CD14-positive monocyte (primary cell): Measurements from ENCODE around the gene SKIL. TPM values are rescaled to one million over a fixed set of nuclear protein-coding genes. Genes with fewer than 3 reads are reported as not detected.

Experiments used
- DNase-seq, 3 donors: peaks; one replicate each; pipeline ENCODE4 v3.0.0-alpha.2; 2011 to 2022
- H2AFZ ChIP-seq: 2 replicates; pipeline ENCODE4 v1.6.0; 2012; ENCODE audit warnings: mild to moderate bottlenecking, low read depth, low read length, inconsistent platforms; ENCODE audit not compliant: insufficient read depth, poor library complexity, severe bottlenecking
- H3K27ac ChIP-seq, 2 donors: 1 replicate in 1 of 2; 2 replicates in 1 of 2; pipeline ENCODE4 v1.5.1; 2012 to 2013; ENCODE audit warnings: low read length in 2 of 2, control low read depth in 1 of 2, inconsistent platforms in 1 of 2, low read depth in 1 of 2, mild to moderate bottlenecking in 1 of 2
- H3K27me3 ChIP-seq, 2 donors: one replicate each; pipeline versions ENCODE4 v1.6.0 to v1.6.1; 2011 to 2013; ENCODE audit warnings: low read length in 2 of 2; ENCODE audit not compliant: control insufficient read depth in 2 of 2, insufficient read depth in 2 of 2
- H3K36me3 ChIP-seq, 2 donors: replicated peaks in 1 of 2; 1 replicate in 1 of 2; 2 replicates in 1 of 2; pipeline versions ENCODE4 v1.5.1 to v1.6.1; 2012 to 2013; ENCODE audit warnings: low read length in 2 of 2, control low read depth in 1 of 2, inconsistent platforms in 1 of 2, mild to moderate bottlenecking in 1 of 2; ENCODE audit not compliant: insufficient read depth in 2 of 2, control insufficient read depth in 1 of 2
- H3K4me1 ChIP-seq, 2 donors: 1 replicate in 1 of 2; 2 replicates in 1 of 2; pipeline versions ENCODE4 v1.5.1 to v1.6.1; 2012 to 2013; ENCODE audit warnings: low read length in 2 of 2, control low read depth in 1 of 2, inconsistent platforms in 1 of 2, mild to moderate bottlenecking in 1 of 2, moderate library complexity in 1 of 2; ENCODE audit not compliant: insufficient read depth in 2 of 2, control insufficient read depth in 1 of 2
- H3K4me2 ChIP-seq: replicated peaks from 2 replicates; pipeline ENCODE3; 2012; ENCODE audit warnings: low read length, moderate library complexity, mild to moderate bottlenecking; ENCODE audit not compliant: poor library complexity, severe bottlenecking; ENCODE audit errors: extremely low read depth
- H3K4me3 ChIP-seq, 3 experiments: fragments of 200-600 bp in 1 of 3; sonication (generic) in 1 of 3; replicated peaks in 1 of 3; 1 replicate in 2 of 3; 2 replicates in 1 of 3; pipeline ENCODE4 v1.5.1; 2011 to 2013; ENCODE audit warnings: low read length in 3 of 3, mild to moderate bottlenecking in 3 of 3, control low read depth in 2 of 3, low read depth in 2 of 3, inconsistent platforms in 1 of 3, moderate library complexity in 1 of 3
- H3K79me2 ChIP-seq: 2 replicates; pipeline ENCODE4 v1.6.0; 2012; ENCODE audit warnings: mild to moderate bottlenecking, control low read depth, inconsistent platforms, low read length, moderate library complexity; ENCODE audit not compliant: insufficient read depth
- H3K9ac ChIP-seq: 2 replicates; pipeline ENCODE4 v1.6.0; 2017; ENCODE audit warnings: low read length, mild to moderate bottlenecking; ENCODE audit not compliant: insufficient read depth, poor library complexity, severe bottlenecking
- H3K9me3 ChIP-seq, 2 donors: replicated peaks in 1 of 2; 1 replicate in 1 of 2; 2 replicates in 1 of 2; pipeline versions ENCODE4 v1.5.1 to v1.6.1; 2012 to 2013; ENCODE audit warnings: low read length in 2 of 2, control low read depth in 1 of 2; ENCODE audit not compliant: control insufficient read depth in 1 of 2, insufficient read depth in 1 of 2
- H4K20me1 ChIP-seq: 2 replicates; pipeline ENCODE4 v1.6.0; 2012; ENCODE audit warnings: mild to moderate bottlenecking, low read length, control low read depth, moderate library complexity; ENCODE audit not compliant: insufficient read depth
- H3K27ac Mint-ChIP-seq, 7 donors: one replicate each; pipeline ENCODE4 v1.8.0; 2020; ENCODE audit warnings: mild to moderate bottlenecking in 7 of 7, mixed read lengths in 7 of 7, moderate library complexity in 6 of 7, inconsistent platforms in 2 of 7
- H3K27me3 Mint-ChIP-seq, 3 donors: one replicate each; pipeline ENCODE4 v1.8.0; 2021 to 2022; ENCODE audit warnings: low read depth in 3 of 3, mild to moderate bottlenecking in 3 of 3, mixed read lengths in 3 of 3, moderate library complexity in 3 of 3, inconsistent platforms in 1 of 3
- H3K36me3 Mint-ChIP-seq, 2 donors: one replicate each; pipeline ENCODE4 v1.8.0; 2020; ENCODE audit warnings: mixed read lengths in 2 of 2, inconsistent platforms in 1 of 2, mild to moderate bottlenecking in 1 of 2
- H3K4me1 Mint-ChIP-seq: one replicate; pipeline ENCODE4 v1.8.0; 2020; ENCODE audit warnings: mild to moderate bottlenecking, mixed read lengths
- H3K4me3 Mint-ChIP-seq, 2 donors: one replicate each; pipeline ENCODE4 v1.8.0; 2020; ENCODE audit warnings: mild to moderate bottlenecking in 2 of 2, mixed read lengths in 2 of 2, moderate library complexity in 1 of 2
- H3K9me3 Mint-ChIP-seq, 7 donors: one replicate each; pipeline ENCODE4 v1.8.0; 2020 to 2022; ENCODE audit warnings: mixed read lengths in 7 of 7, mild to moderate bottlenecking in 6 of 7, moderate library complexity in 6 of 7, inconsistent platforms in 2 of 7
- WGBS: methylation state at CpG from one replicate; pipeline ENCODE4 v1.1.5; 2013; ENCODE audit warnings: missing lambda C conversion rate; ENCODE audit not compliant: insufficient coverage; 5-methylcytosine and 5-hydroxymethylcytosine counted together
- intact Hi-C, 2 donors: fragments of 100-400 bp; cut with micrococcal nuclease; formaldehyde crosslinking; loops; one replicate each; pipeline versions ENCODE4 v1.15.0 to v1.15.1; 2023
- polyA plus RNA-seq, 3 donors: library from polyadenylated mRNA; depleted of rRNA in 1 of 3; unstranded in 2 of 3; stranded (reverse) in 1 of 3; fragments of 300-500 nt in 2 of 3; fragments of >200 nt in 1 of 3; fragmentation: Illumina TruSeq in 2 of 3; gene quantifications; 1 replicate in 2 of 3; 2 replicates in 1 of 3; pipeline ENCODE4 v1.2.3, GENCODE V29; 2012 to 2021
- TF ChIP-seq, protein P1 (sequence below): fragments of 200-600 bp; IDR thresholded peaks from one replicate; pipeline ENCODE4 v1.8.0; 2022; ENCODE audit warnings: antibody characterized with exemption, mild to moderate bottlenecking

Gene SKIL
- polyA plus RNA-seq, 3 donors: 7.5 to 13.4 (median 9.2) TPM

GRCh38 chr3:170323331-170323730, 34.2 kb upstream of the SKIL start:
- H2AFZ ChIP-seq: peak overlapping the region; percentile 6
- peaks cover 16% of the 10 kb centered on the region for H3K4me1 Mint-ChIP-seq
- no peak for DNase-seq
- no peak overlapping the region for H3K4me3 ChIP-seq
- TF ChIP-seq, protein P1, sequence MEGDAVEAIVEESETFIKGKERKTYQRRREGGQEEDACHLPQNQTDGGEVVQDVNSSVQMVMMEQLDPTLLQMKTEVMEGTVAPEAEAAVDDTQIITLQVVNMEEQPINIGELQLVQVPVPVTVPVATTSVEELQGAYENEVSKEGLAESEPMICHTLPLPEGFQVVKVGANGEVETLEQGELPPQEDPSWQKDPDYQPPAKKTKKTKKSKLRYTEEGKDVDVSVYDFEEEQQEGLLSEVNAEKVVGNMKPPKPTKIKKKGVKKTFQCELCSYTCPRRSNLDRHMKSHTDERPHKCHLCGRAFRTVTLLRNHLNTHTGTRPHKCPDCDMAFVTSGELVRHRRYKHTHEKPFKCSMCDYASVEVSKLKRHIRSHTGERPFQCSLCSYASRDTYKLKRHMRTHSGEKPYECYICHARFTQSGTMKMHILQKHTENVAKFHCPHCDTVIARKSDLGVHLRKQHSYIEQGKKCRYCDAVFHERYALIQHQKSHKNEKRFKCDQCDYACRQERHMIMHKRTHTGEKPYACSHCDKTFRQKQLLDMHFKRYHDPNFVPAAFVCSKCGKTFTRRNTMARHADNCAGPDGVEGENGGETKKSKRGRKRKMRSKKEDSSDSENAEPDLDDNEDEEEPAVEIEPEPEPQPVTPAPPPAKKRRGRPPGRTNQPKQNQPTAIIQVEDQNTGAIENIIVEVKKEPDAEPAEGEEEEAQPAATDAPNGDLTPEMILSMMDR: no peak
- intact Hi-C loops: no loop called here
- peaks cover 0 to 8% of the 10 kb centered on the region in 2 donors for H3K9me3 ChIP-seq
- no peak overlapping the region for H3K4me2 ChIP-seq
- WGBS: 100% methylated on average over 5 of the region's 6 CpGs
- H3K36me3 Mint-ChIP-seq: no peaks in the 10 kb centered on the region
- peaks cover 17 to 22% of the 10 kb centered on the region in 2 donors for H3K4me1 ChIP-seq
- no peak overlapping the region for H3K9ac ChIP-seq
- H3K27ac Mint-ChIP-seq: no peak overlapping the region
- H3K27me3 ChIP-seq: no peaks in the 10 kb centered on the region
- no peaks in the 10 kb centered on the region for H3K79me2 ChIP-seq
- peaks cover 0 to 3% (median 0%) of the 10 kb centered on the region in 3 donors for H3K27me3 Mint-ChIP-seq
- H3K9me3 Mint-ChIP-seq: peaks cover 3 to 13% (median 7%) of the 10 kb centered on the region in 7 donors
- H3K27ac ChIP-seq: no peak overlapping the region
- H4K20me1 ChIP-seq: no peaks in the 10 kb centered on the region
- H3K36me3 ChIP-seq: no peaks in the 10 kb centered on the region
- no peak overlapping the region for H3K4me3 Mint-ChIP-seq

- Mint-ChIP-seq H3K4me3 (no peak overlapping the region), H3K36me3 (no peaks in the 10 kb centered on the region), H3K27me3 (peaks cover 0 to 3% (median 0%) of the 10 kb centered on the region in 3 donors), H3K27ac (no peak overlapping the region), H3K4me1 (peaks cover 16% of the 10 kb centered on the region), H3K9me3 (peaks cover 4 to 13% (median 5%) of the 10 kb centered on the region in 7 donors)
- H3K9me3 ChIP-seq: peaks cover 0 to 8% of the 10 kb centered on the region in 2 donors
- H3K4me1 ChIP-seq: peaks cover 17 to 22% of the 10 kb centered on the region in 2 donors
- no CpG with 5 or more reads among the region's 3 CpGs for WGBS
- H2AFZ ChIP-seq: no peak overlapping the region
- TF ChIP-seq, protein P1: no peak
- H3K4me3 ChIP-seq: no peak overlapping the region
- no peak overlapping the region for H3K9ac ChIP-seq
- no peak for DNase-seq
- no peaks in the 10 kb centered on the region for H3K79me2 ChIP-seq
- no peaks in the 10 kb centered on the region for H3K27me3 ChIP-seq
- H4K20me1 ChIP-seq: no peaks in the 10 kb centered on the region
- intact Hi-C loops: no loop called here
- H3K27ac ChIP-seq: no peak overlapping the region
- no peaks in the 10 kb centered on the region for H3K36me3 ChIP-seq
- no peak overlapping the region for H3K4me2 ChIP-seq
These were observed 32.6 kb upstream of the SKIL start for GRCh38 chr3:170324962-170325361.
